SK-N-SH (cell line): ENCODE results near the gene C1orf146. TPM values are rescaled to one million over a fixed set of nuclear protein-coding genes. Genes with fewer than 3 reads are reported as not detected.

ENCODE experiments used
- CTCF ChIA-PET: fragments of 300-600, 350-600 bp; formaldehyde crosslinking; extraction: SDS; loops from one replicate; lab custom pipeline; 2021; lab: Yijun Ruan, JAX
- POLR2A ChIA-PET: fragments of 350-600 bp; sonication (Branson Sonifier 250); formaldehyde crosslinking; extraction: SDS; loops from one replicate; lab custom pipeline; 2020; ENCODE audit warnings: antibody characterized with exemption, inconsistent platforms; lab: Yijun Ruan, JAX
- DNase-seq: peaks from one replicate; pipeline ENCODE4 v3.0.0; 2012
- H2AFZ ChIP-seq: fragments of 200-600 bp; sonication (generic); 2 replicates; pipeline ENCODE4 v1.8.1; 2016; ENCODE audit warnings: antibody characterized with exemption, mild to moderate bottlenecking, low read depth
- H3F3A ChIP-seq: fragments of 200-600 bp; sonication (generic); replicated peaks from 2 replicates; pipeline ENCODE3; 2016; ENCODE audit warnings: antibody characterized with exemption, mild to moderate bottlenecking; ENCODE audit not compliant: insufficient read depth
- H3K27ac ChIP-seq, 2 experiments: fragments of 200-500 bp in 1 of 2; fragments of 200-600 bp in 1 of 2; sonication (Bioruptor generic) in 1 of 2; sonication (generic), shearing (Covaris generic) in 1 of 2; 2 replicates each; pipeline versions ENCODE4 v1.5.1 to v1.6.1; 2014 to 2016; ENCODE audit warnings: low read depth in 2 of 2, inconsistent platforms in 1 of 2, low read length in 1 of 2, mild to moderate bottlenecking in 1 of 2, mixed read lengths in 1 of 2
- H3K27me3 ChIP-seq: fragments of 200-600 bp; sonication (generic), shearing (Covaris generic); 2 replicates; pipeline ENCODE4 v1.6.1; 2016; ENCODE audit warnings: mixed run types; ENCODE audit not compliant: insufficient read depth
- H3K36me3 ChIP-seq, 2 experiments: fragments of 200-500 bp in 1 of 2; fragments of 200-600 bp in 1 of 2; sonication (Bioruptor generic) in 1 of 2; sonication (generic) in 1 of 2; replicated peaks in 1 of 2; 2 replicates each; pipeline versions ENCODE3 to v1.5.1; 2014 to 2016; ENCODE audit warnings: low read length in 1 of 2, mild to moderate bottlenecking in 1 of 2; ENCODE audit not compliant: insufficient read depth in 2 of 2, control insufficient read depth in 1 of 2
- H3K4me1 ChIP-seq, 2 experiments: fragments of 200-500 bp in 1 of 2; fragments of 200-600 bp in 1 of 2; sonication (Bioruptor generic) in 1 of 2; sonication (generic), shearing (Covaris generic) in 1 of 2; 2 replicates each; pipeline versions ENCODE4 v1.5.1 to v1.6.1; 2014 to 2016; ENCODE audit warnings: low read depth in 1 of 2, low read length in 1 of 2, mixed run types in 1 of 2; ENCODE audit not compliant: insufficient read depth in 2 of 2, control insufficient read depth in 1 of 2
- H3K4me2 ChIP-seq: fragments of 200-600 bp; sonication (generic), shearing (Covaris generic); 2 replicates; pipeline ENCODE4 v1.6.1; 2017; ENCODE audit warnings: mixed run types
- H3K4me3 ChIP-seq, 2 experiments: fragments of 200-500 bp in 1 of 2; fragments of 200-600 bp in 1 of 2; sonication (Bioruptor generic) in 1 of 2; sonication (generic), shearing (Covaris generic) in 1 of 2; 2 replicates each; pipeline versions ENCODE4 v1.5.1 to v1.8.1; 2014 to 2016; ENCODE audit warnings: low read depth in 2 of 2, inconsistent platforms in 1 of 2, low read length in 1 of 2, mild to moderate bottlenecking in 1 of 2, mixed read lengths in 1 of 2, moderate library complexity in 1 of 2
- H3K79me2 ChIP-seq: fragments of 200-600 bp; sonication (generic); 2 replicates; pipeline ENCODE4 v1.8.1; 2017; ENCODE audit warnings: mild to moderate bottlenecking; ENCODE audit not compliant: insufficient read depth
- H3K9ac ChIP-seq: fragments of 200-600 bp; sonication (generic); 2 replicates; pipeline ENCODE4 v1.6.1; 2017; ENCODE audit warnings: mixed run types
- H3K9me2 ChIP-seq: fragments of 200-600 bp; sonication (generic); 2 replicates; pipeline ENCODE4 v1.6.1; 2017; ENCODE audit warnings: mixed run types
- H3K9me3 ChIP-seq: fragments of 200-600 bp; sonication (generic); 2 replicates; pipeline ENCODE4 v1.6.1; 2017; ENCODE audit warnings: mixed run types, mild to moderate bottlenecking, moderate library complexity
- H4K20me1 ChIP-seq: fragments of 200-600 bp; sonication (generic); 2 replicates; pipeline ENCODE4 v1.6.1; 2017; ENCODE audit warnings: mild to moderate bottlenecking, mixed run types; ENCODE audit not compliant: insufficient read depth
- EZH2phosphoT487 ChIP-seq: fragments of 200-600 bp; sonication (generic); IDR thresholded peaks from 2 replicates; pipeline ENCODE4 v1.6.1; 2017; ENCODE audit warnings: low read depth, mixed run types, mild to moderate bottlenecking, antibody characterized with exemption, moderate library complexity, borderline replicate concordance
- FOSL2 ChIP-seq: IDR thresholded peaks from 2 replicates; pipeline ENCODE4 v1.4.0; 2012; ENCODE audit warnings: low read depth, mild to moderate bottlenecking, moderate library complexity, borderline replicate concordance
- GABPA ChIP-seq: IDR thresholded peaks from 2 replicates; pipeline ENCODE4 v1.4.0; 2012; ENCODE audit warnings: low read depth, mild to moderate bottlenecking
- GATA2 ChIP-seq: sonication (generic); formaldehyde crosslinking; IDR thresholded peaks from 2 replicates; pipeline ENCODE4 v1.5.0; 2020; ENCODE audit warnings: mild to moderate bottlenecking, missing genetic modification reagents
- JUND ChIP-seq: IDR thresholded peaks from 2 replicates; pipeline ENCODE4 v1.4.0; 2012
- POLR2AphosphoS5 ChIP-seq: IDR thresholded peaks from 2 replicates; pipeline ENCODE4 v1.6.1; 2012; ENCODE audit warnings: low read depth, low read length
- REST ChIP-seq: IDR thresholded peaks from 2 replicates; pipeline ENCODE4 v1.6.1; 2012; ENCODE audit warnings: mild to moderate bottlenecking, low read depth, low read length, moderate library complexity
- RFX5 ChIP-seq: IDR thresholded peaks from 2 replicates; pipeline ENCODE4 v1.6.1; 2012; ENCODE audit warnings: mild to moderate bottlenecking, improper control_type of control experiment, low read length
- RXRA ChIP-seq: IDR thresholded peaks from 2 replicates; pipeline ENCODE4 v1.4.0; 2012; ENCODE audit warnings: low read depth, mild to moderate bottlenecking, borderline replicate concordance
- TAF1 ChIP-seq: IDR thresholded peaks from 2 replicates; pipeline ENCODE4 v1.6.1; 2012; ENCODE audit warnings: low read depth, mild to moderate bottlenecking, low read length, moderate library complexity, borderline replicate concordance
- YY1 ChIP-seq: IDR thresholded peaks from 2 replicates; pipeline ENCODE4 v1.4.0; 2012; ENCODE audit warnings: low read depth, mild to moderate bottlenecking
- ZBTB33 ChIP-seq: IDR thresholded peaks from 2 replicates; pipeline ENCODE4 v1.4.0; 2012; ENCODE audit warnings: low read depth, borderline replicate concordance
- WGBS: methylation state at CpG from one replicate; pipeline ENCODE4 v1.1.6; 2017; ENCODE audit warnings: low lambda C conversion rate; 5-methylcytosine and 5-hydroxymethylcytosine counted together
- polyA plus RNA-seq, 3 experiments: library from polyadenylated mRNA; depleted of rRNA; stranded (reverse); fragments of >200 nt; gene quantifications; 2 replicates each; pipeline ENCODE4 v1.2.3, GENCODE V29; 2012

Gene C1orf146
- not detected in 2 replicates for polyA plus RNA-seq (2012; rRNA removed)
- polyA plus RNA-seq (2012; cell fraction: cytosol; rRNA removed) = not detected in 2 replicates
- not detected in 2 replicates for polyA plus RNA-seq (2012; cell fraction: nucleus; rRNA removed)

GRCh38 chr1:92217721-92218120 is at the start of gene C1orf146:
C1orf146 (plus strand) TSS chr1:92217915; CDS start chr1:92231421, 13,506 bp downstream.
- no peak within 1 kb of the TSS for H2AFZ ChIP-seq
- H3K9me2 ChIP-seq = no peaks in the 10 kb centered on the region
- no peak within 1 kb of the TSS for H3K4me2 ChIP-seq
- ChIA-PET CTCF (interaction anchor here (0.6 kb wide), 1 partner anchor 187 kb away, joined by 3 read pairs; no protein-coding TSS in a partner anchor), POLR2A (no interaction called here)
- no peak within 1 kb of the TSS for H3K4me3 ChIP-seq
- H3K27me3 ChIP-seq = no peaks in the 10 kb centered on the region
- H3K79me2 ChIP-seq = no peaks in the 10 kb centered on the region
- no peak for DNase-seq
- H3K9ac ChIP-seq = no peak within 1 kb of the TSS
- no peaks in the 10 kb centered on the region for H4K20me1 ChIP-seq
- H3K27ac ChIP-seq = no peak within 1 kb of the TSS
- WGBS = 87% methylated on average over 27 of the region's 27 CpGs
- H3K4me1 ChIP-seq = no peaks in the 10 kb centered on the region
- H3K36me3 ChIP-seq = no peaks in the 10 kb centered on the region
- no peaks in the 10 kb centered on the region for H3K9me3 ChIP-seq
- TF ChIP-seq REST (no peak), YY1 (no peak), GATA2 (CRISPR knock-in tag) (no peak), RXRA (no peak), GABPA (no peak), JUND (no peak), EZH2phosphoT487 (no peak), ZBTB33 (no peak), FOSL2 (no peak), POLR2AphosphoS5 (no peak)
- TF ChIP-seq, all 33 proteins: peak for 0
- H3F3A ChIP-seq = no peaks in the 10 kb centered on the region

GRCh38 chr1:92168657-92169056 is 49.1 kb upstream of the C1orf146 start:
- DNase-seq = peak; percentile 66
- peak; percentile 48; the same call in 1 of the 2 replicates for TF ChIP-seq RFX5
- TF ChIP-seq GATA2 (CRISPR knock-in tag) = peak; percentile 39; the same call in 1 of the 2 replicates
- no peak for TF ChIP-seq TAF1

More at GRCh38 chr1:92168657-92169056, 49.1 kb upstream of the C1orf146 start:
- 54% methylated on average over 5 of the region's 5 CpGs for WGBS
- Histone ChIP-seq H3K9me3 (no peaks in the 10 kb centered on the region), H3F3A (no peaks in the 10 kb centered on the region), H4K20me1 (no peaks in the 10 kb centered on the region), H3K27ac (peak overlapping the region in 1 of 2 experiments; percentile 62; a peak in 2 of 4 replicates), H3K27me3 (no peaks in the 10 kb centered on the region), H3K4me2 (no peak overlapping the region), H3K4me1 (peaks cover 0 to 3% of the 10 kb centered on the region in 2 experiments; a peak in 2 of 4 replicates), H2AFZ (no peak overlapping the region), H3K9ac (no peak overlapping the region), H3K79me2 (no peaks in the 10 kb centered on the region), H3K4me3 (peak overlapping the region in 1 of 2 experiments; percentile 6; a peak in 1 of 4 replicates), H3K36me3 (no peaks in the 10 kb centered on the region), H3K9me2 (no peaks in the 10 kb centered on the region; the same call in 1 of the 2 replicates)
- POLR2A ChIA-PET = no interaction called here
- CTCF ChIA-PET = interaction anchor here (1.4 kb wide), 1 partner anchor 172 kb away, joined by 5 read pairs; no protein-coding TSS in a partner anchor
